ENCODE data around the gene REXO5. TPM values are rescaled to one million over a fixed set of nuclear protein-coding genes. Genes with fewer than 3 reads are reported as not detected.

Gene REXO5
- total RNA-seq, 1 experiment from 2014 or later = 6.7 TPM

GRCh38 chr16:20844054-20844453, 37.7 kb downstream of the REXO5 start:
- H3K27me3 ChIP-seq (ENCODE audit: insufficient read depth, low read length) = no peaks in the 10 kb centered on the region
- no peaks in the 10 kb centered on the region for H3K9me3 ChIP-seq (ENCODE audit: control insufficient read depth, low read depth, low read length)
- H2BK20ac ChIP-seq (ENCODE audit: low read depth, low read length, poor library complexity, severe bottlenecking) = no peak overlapping the region
- Mint-ChIP-seq H3K27me3 (ENCODE audit: low read depth) (no peaks in the 10 kb centered on the region), H3K27ac (no peak overlapping the region), H3K4me3 (no peak overlapping the region), H3K36me3 (ENCODE audit: insufficient read depth in 1 of 3, low read depth in 3 of 3) (peaks cover 6 to 41% (median 23%) of the 10 kb centered on the region in 3 experiments), H3K4me1 (no peaks in the 10 kb centered on the region), H3K9me3 (no peaks in the 10 kb centered on the region)
- H3K4me1 ChIP-seq (ENCODE audit: insufficient read depth, low read length) = no peaks in the 10 kb centered on the region
- H3K18ac ChIP-seq (ENCODE audit: insufficient read length, low read depth, low read length) = no peak overlapping the region
- H2BK5ac ChIP-seq (ENCODE audit: insufficient read length, low read length) = no peak overlapping the region
- no peak for TF ChIP-seq CTCF (conservative IDR thresholded peaks at IDR 0.05)
- H3K23ac ChIP-seq (ENCODE audit: insufficient read length, low read depth, low read length) = no peak overlapping the region
- H3K23me2 ChIP-seq (ENCODE audit: insufficient read length, low read depth, low read length, poor library complexity, severe bottlenecking) = no peaks in the 10 kb centered on the region
- no peaks in the 10 kb centered on the region for H3K79me2 ChIP-seq (ENCODE audit: insufficient read depth, low read length)
- no peak overlapping the region for H3K4me2 ChIP-seq (ENCODE audit: insufficient read depth, insufficient read length, low read length)
- no peak overlapping the region for H3K9ac ChIP-seq (ENCODE audit: extremely low read depth, insufficient read length, low read length)
- H3K79me1 ChIP-seq (ENCODE audit: insufficient read depth, low read depth, low read length, poor library complexity, severe bottlenecking) = no peaks in the 10 kb centered on the region
- no peak overlapping the region for H4K91ac ChIP-seq (ENCODE audit: insufficient read length, low read depth, low read length)
- no peak overlapping the region for H3K27ac ChIP-seq (ENCODE audit: insufficient read length, low read depth, low read length)
- H3K56ac ChIP-seq (ENCODE audit: insufficient read length, low read depth, low read length) = no peak overlapping the region
- no peak overlapping the region for H4K8ac ChIP-seq (replicated peaks; ENCODE audit: insufficient read length, low read depth, low read length)
- no peak overlapping the region for H2AK5ac ChIP-seq (ENCODE audit: insufficient read length, low read length)
- no peak overlapping the region for H3K14ac ChIP-seq (ENCODE audit: insufficient read depth, low read length)
- H4K5ac ChIP-seq (ENCODE audit: insufficient read length, low read depth, low read length) = no peak overlapping the region
- H2BK15ac ChIP-seq (ENCODE audit: low read depth, low read length) = no peak overlapping the region
- no peak overlapping the region for H3K4ac ChIP-seq (ENCODE audit: low read depth, low read length)
- no peak overlapping the region for H2BK12ac ChIP-seq (ENCODE audit: insufficient read length, low read depth, low read length)
- no CpG with 5 or more reads among the region's 2 CpGs for WGBS (ENCODE audit: extremely low coverage, insufficient read length, low lambda C conversion rate)
- no peak overlapping the region for H2AFZ ChIP-seq (ENCODE audit: low read length)
- no peak overlapping the region for H2BK120ac ChIP-seq (ENCODE audit: low read depth, low read length, poor library complexity, severe bottlenecking)
- no peak overlapping the region for H3T11ph ChIP-seq (ENCODE audit: low read length)
- no peaks in the 10 kb centered on the region for H4K20me1 ChIP-seq (ENCODE audit: control insufficient read depth, insufficient read depth, insufficient read length)
- no peak for DNase-seq

Measured in H9 (cell line).